H9 (cell line): Measurements from ENCODE around the gene MED23. TPM values are rescaled to one million over a fixed set of nuclear protein-coding genes. Genes with fewer than 3 reads are reported as not detected.

ENCODE experiments used
- DNase-seq: peaks from one replicate; pipeline ENCODE4 v3.0.0-alpha.2; 2017
- H2AFZ ChIP-seq: one replicate; pipeline ENCODE4 v1.6.1; 2013; ENCODE audit warnings: mild to moderate bottlenecking, low read length, control low read depth, moderate library complexity
- H2AK5ac ChIP-seq: 2 replicates; pipeline ENCODE4 v1.6.1; 2013; ENCODE audit warnings: low read length, control low read depth, mixed read lengths; ENCODE audit not compliant: insufficient read length
- H2BK120ac ChIP-seq: one replicate; pipeline ENCODE4 v1.6.1; 2013; ENCODE audit warnings: low read depth, mild to moderate bottlenecking, low read length, control low read depth, inconsistent platforms; ENCODE audit not compliant: poor library complexity, severe bottlenecking
- H2BK12ac ChIP-seq: 2 replicates; pipeline ENCODE4 v1.6.1; 2013; ENCODE audit warnings: low read length, control low read depth, mixed read lengths, low read depth; ENCODE audit not compliant: insufficient read length
- H2BK15ac ChIP-seq: 2 replicates; pipeline ENCODE4 v1.6.1; 2013; ENCODE audit warnings: low read depth, low read length, control low read depth
- H2BK20ac ChIP-seq: one replicate; pipeline ENCODE4 v1.6.1; 2013; ENCODE audit warnings: low read depth, mild to moderate bottlenecking, low read length, control low read depth, inconsistent platforms; ENCODE audit not compliant: poor library complexity, severe bottlenecking
- H2BK5ac ChIP-seq: 2 replicates; pipeline ENCODE4 v1.6.1; 2013; ENCODE audit warnings: low read length, control low read depth, mixed read lengths; ENCODE audit not compliant: insufficient read length
- H3K14ac ChIP-seq: 2 replicates; pipeline ENCODE4 v1.6.1; 2013; ENCODE audit warnings: low read length, control low read depth; ENCODE audit not compliant: insufficient read depth
- H3K18ac ChIP-seq: 2 replicates; pipeline ENCODE4 v1.6.1; 2013; ENCODE audit warnings: low read depth, mild to moderate bottlenecking, mixed read lengths, low read length, control low read depth; ENCODE audit not compliant: insufficient read length
- H3K23ac ChIP-seq: 2 replicates; pipeline ENCODE4 v1.6.1; 2013; ENCODE audit warnings: low read length, control low read depth, mixed read lengths, low read depth; ENCODE audit not compliant: insufficient read length
- H3K23me2 ChIP-seq: 2 replicates; pipeline ENCODE4 v1.6.1; 2013; ENCODE audit warnings: low read depth, mild to moderate bottlenecking, mixed read lengths, low read length, control low read depth; ENCODE audit not compliant: insufficient read length, poor library complexity, severe bottlenecking
- H3K27ac ChIP-seq: 2 replicates; pipeline ENCODE4 v1.5.1; 2013; ENCODE audit warnings: low read length, control low read depth, mixed read lengths, low read depth; ENCODE audit not compliant: insufficient read length
- H3K27me3 ChIP-seq: 2 replicates; pipeline ENCODE4 v1.6.1; 2013; ENCODE audit warnings: low read length, control low read depth, inconsistent platforms; ENCODE audit not compliant: insufficient read depth
- H3K4ac ChIP-seq: 2 replicates; pipeline ENCODE4 v1.6.1; 2013; ENCODE audit warnings: low read depth, mild to moderate bottlenecking, control low read depth, inconsistent platforms, low read length, moderate library complexity
- H3K4me1 ChIP-seq: 2 replicates; pipeline ENCODE4 v1.6.1; 2013; ENCODE audit warnings: low read length, control low read depth, inconsistent platforms; ENCODE audit not compliant: insufficient read depth
- H3K4me2 ChIP-seq: 2 replicates; pipeline ENCODE4 v1.6.1; 2013; ENCODE audit warnings: low read length, control low read depth, mixed read lengths; ENCODE audit not compliant: insufficient read length, insufficient read depth
- H3K56ac ChIP-seq: 2 replicates; pipeline ENCODE4 v1.6.1; 2013; ENCODE audit warnings: low read depth, mild to moderate bottlenecking, mixed read lengths, low read length, control low read depth; ENCODE audit not compliant: insufficient read length
- H3K79me1 ChIP-seq: 2 replicates; pipeline ENCODE4 v1.6.1; 2013; ENCODE audit warnings: low read depth, mild to moderate bottlenecking, moderate library complexity, low read length, control low read depth, inconsistent platforms; ENCODE audit not compliant: insufficient read depth, poor library complexity, severe bottlenecking
- H3K79me2 ChIP-seq: 2 replicates; pipeline ENCODE4 v1.6.1; 2013; ENCODE audit warnings: low read length, control low read depth, inconsistent platforms; ENCODE audit not compliant: insufficient read depth
- H3K9ac ChIP-seq: 2 replicates; pipeline ENCODE4 v1.6.1; 2013; ENCODE audit warnings: low read length, control low read depth, mixed read lengths; ENCODE audit not compliant: insufficient read length; ENCODE audit errors: extremely low read depth
- H3K9me3 ChIP-seq: one replicate; pipeline ENCODE4 v1.6.1; 2013; ENCODE audit warnings: low read depth, low read length, inconsistent platforms; ENCODE audit not compliant: control insufficient read depth
- H3T11ph ChIP-seq: one replicate; pipeline ENCODE4 v1.6.1; 2013; ENCODE audit warnings: mild to moderate bottlenecking, low read length, control low read depth, inconsistent platforms
- H4K20me1 ChIP-seq: one replicate; pipeline ENCODE4 v1.6.1; 2013; ENCODE audit not compliant: control insufficient read depth, insufficient read length, insufficient read depth
- H4K5ac ChIP-seq: 2 replicates; pipeline ENCODE4 v1.6.1; 2013; ENCODE audit warnings: low read depth, mild to moderate bottlenecking, mixed read lengths, low read length, control low read depth; ENCODE audit not compliant: insufficient read length
- H4K8ac ChIP-seq: replicated peaks from 2 replicates; pipeline ENCODE4 v1.6.1; 2013; ENCODE audit warnings: low read length, control low read depth, mixed read lengths, low read depth; ENCODE audit not compliant: insufficient read length
- H4K91ac ChIP-seq: 2 replicates; pipeline ENCODE4 v1.6.1; 2013; ENCODE audit warnings: low read depth, mild to moderate bottlenecking, moderate library complexity, mixed read lengths, low read length, control low read depth; ENCODE audit not compliant: insufficient read length
- H3K27ac Mint-ChIP-seq, 3 experiments: 2 replicates in 2 of 3; 3 replicates in 1 of 3; pipeline ENCODE4 v1.8.0; 2020 to 2021; ENCODE audit warnings: mixed read lengths in 3 of 3, mild to moderate bottlenecking in 1 of 3, moderate library complexity in 1 of 3
- H3K27me3 Mint-ChIP-seq: 2 replicates; pipeline ENCODE4 v1.8.0; 2021; ENCODE audit warnings: low read depth, mild to moderate bottlenecking, moderate library complexity, mixed read lengths
- H3K36me3 Mint-ChIP-seq, 3 experiments: 2 replicates in 2 of 3; 3 replicates in 1 of 3; pipeline ENCODE4 v1.8.0; 2020 to 2021; ENCODE audit warnings: low read depth in 3 of 3, mixed read lengths in 3 of 3; ENCODE audit not compliant: insufficient read depth in 1 of 3
- H3K4me1 Mint-ChIP-seq, 2 experiments: 2 replicates each; pipeline ENCODE4 v1.8.0; 2020; ENCODE audit warnings: mixed read lengths in 2 of 2
- H3K4me3 Mint-ChIP-seq, 2 experiments: 2 replicates in 1 of 2; 3 replicates in 1 of 2; pipeline ENCODE4 v1.8.0; 2020 to 2021; ENCODE audit warnings: mild to moderate bottlenecking in 2 of 2, mixed read lengths in 2 of 2, moderate library complexity in 1 of 2
- H3K9me3 Mint-ChIP-seq, 2 experiments: 2 replicates in 1 of 2; 3 replicates in 1 of 2; pipeline ENCODE4 v1.8.0; 2020; ENCODE audit warnings: mild to moderate bottlenecking in 2 of 2, mixed read lengths in 2 of 2, moderate library complexity in 1 of 2
- CTCF ChIP-seq: fragments of 200-600 bp; sonication (generic); conservative IDR thresholded peaks from 3 replicates; pipeline ENCODE4 v1.8.0; 2021; ENCODE audit warnings: antibody characterized with exemption, mild to moderate bottlenecking
- WGBS: extraction: QIAGEN DNeasy Blood & Tissue Kit; methylation state at CpG from one replicate; pipeline ENCODE4 v1.1.7; 2013; ENCODE audit warnings: missing lambda C conversion rate, low lambda C conversion rate, mixed read lengths; ENCODE audit not compliant: insufficient read length; ENCODE audit errors: extremely low coverage; 5-methylcytosine and 5-hydroxymethylcytosine counted together
- total RNA-seq: library from RNA; stranded (reverse); gene quantifications from 2 replicates; pipeline ENCODE4 v1.2.1, GENCODE V29; 2021

MED23 gene
- total RNA-seq, 1 experiment from 2014 or later = 16.2 TPM

- H3T11ph ChIP-seq = no peak overlapping the region
- no peak overlapping the region for H4K8ac ChIP-seq
- H3K27ac ChIP-seq = no peak overlapping the region
- no peak overlapping the region for H3K23ac ChIP-seq
- no peak overlapping the region for H4K91ac ChIP-seq
- no peak overlapping the region for H3K4ac ChIP-seq
- H2BK20ac ChIP-seq = no peak overlapping the region
- no peak overlapping the region for H3K9ac ChIP-seq
- Mint-ChIP-seq H3K4me1 (no peaks in the 10 kb centered on the region; a peak in 1 of 4 replicates), H3K27me3 (peaks cover 8% of the 10 kb centered on the region), H3K4me3 (no peak overlapping the region), H3K36me3 (no peaks in the 10 kb centered on the region), H3K27ac (no peak overlapping the region), H3K9me3 (no peaks in the 10 kb centered on the region)
- no peaks in the 10 kb centered on the region; the same call in 1 of the 2 replicates for H3K4me1 ChIP-seq
- no peaks in the 10 kb centered on the region for H3K9me3 ChIP-seq
- no peak overlapping the region for H3K56ac ChIP-seq
- no peak overlapping the region for H2AFZ ChIP-seq
- H3K14ac ChIP-seq = no peak overlapping the region
- H3K4me2 ChIP-seq = no peak overlapping the region
- no peak for DNase-seq
- H2BK15ac ChIP-seq = no peak overlapping the region
- no CpG with 5 or more reads among the region's 2 CpGs for WGBS
- no peak overlapping the region for H2AK5ac ChIP-seq
- no peak overlapping the region for H2BK120ac ChIP-seq
- no peaks in the 10 kb centered on the region for H3K23me2 ChIP-seq
- H2BK5ac ChIP-seq = no peak overlapping the region
- H4K20me1 ChIP-seq = no peaks in the 10 kb centered on the region
- TF ChIP-seq CTCF = no peak
- no peaks in the 10 kb centered on the region for H3K79me2 ChIP-seq
- no peaks in the 10 kb centered on the region for H3K27me3 ChIP-seq
- no peak overlapping the region for H4K5ac ChIP-seq
- no peaks in the 10 kb centered on the region for H3K79me1 ChIP-seq
- no peak overlapping the region for H3K18ac ChIP-seq
- H2BK12ac ChIP-seq = no peak overlapping the region
Measured at GRCh38 chr6:131663578-131664165, 35.6 kb upstream of the MED23 start.
